ENCODE results near the gene ZNF768. TPM values are rescaled to one million over a fixed set of nuclear protein-coding genes. Genes with fewer than 3 reads are reported as not detected.
A peak's percentile ranks its signal among the peaks of the same experiment; 100 is the strongest.

ZNF768 gene
- total RNA-seq, 1 experiment from 2014 or later = 48.8 TPM

GRCh38 chr16:30533146-30533522 is 6.8 kb upstream of the ZNF768 start:
- Histone ChIP-seq H3K36me3 (ENCODE audit: control insufficient read depth in 1 of 2, insufficient read depth in 2 of 2, low read length in 2 of 2) (no peaks in the 10 kb centered on the region), H4K20me1 (ENCODE audit: insufficient read depth) (no peaks in the 10 kb centered on the region), H3K27me3 (ENCODE audit: insufficient read depth, low read length) (no peaks in the 10 kb centered on the region), H3K9me3 (ENCODE audit: control insufficient read depth in 1 of 2, insufficient read depth in 1 of 2, low read depth in 1 of 2, low read length in 2 of 2) (no peaks in the 10 kb centered on the region), H3K9ac (ENCODE audit: low read length) (no peak overlapping the region), H3K4me1 (ENCODE audit: control insufficient read depth in 1 of 2, insufficient read depth in 2 of 2, low read length in 2 of 2) (peaks cover 6 to 35% of the 10 kb centered on the region in 2 experiments; a peak in 3 of 4 replicates), H2AFZ (ENCODE audit: low read depth, low read length, poor library complexity, severe bottlenecking) (no peak overlapping the region), H3K4me2 (ENCODE audit: low read length) (no peak overlapping the region), H3K9me2 (ENCODE audit: insufficient read depth) (no peaks in the 10 kb centered on the region), H3K27ac (ENCODE audit: low read depth, low read length) (0 out of 2 replicates have a peak overlapping the region, but pooled peaks have one; percentile 31), H3K79me2 (ENCODE audit: insufficient read depth, low read length) (no peaks in the 10 kb centered on the region; the same call in 1 of the 2 replicates), H3K4me3 (replicated peaks in 1 of 2; ENCODE audit: low read depth in 1 of 2, low read length in 2 of 2) (no peak overlapping the region)
- ATAC-seq = no peak
- no peak for TF ChIP-seq SIN3A (IDR thresholded peaks at IDR 0.05; ENCODE audit: low read depth)
- no peak for TF ChIP-seq RAD21 (IDR thresholded peaks at IDR 0.05; ENCODE audit: low read depth)
- TF ChIP-seq ELF1 (IDR thresholded peaks at IDR 0.05; ENCODE audit: borderline replicate concordance, low read depth) = no peak
- TF ChIP-seq SP1 (IDR thresholded peaks at IDR 0.05; ENCODE audit: low read depth) = no peak
- TF ChIP-seq EGR1 (IDR thresholded peaks at IDR 0.05; ENCODE audit: low read depth) = no peak
- no peak for TF ChIP-seq YY1 (IDR thresholded peaks at IDR 0.05; ENCODE audit: extremely low read depth, insufficient replicate concordance, low read depth, low read length)
- TF ChIP-seq EZH2 (IDR thresholded peaks at IDR 0.05) = no peak
- TF ChIP-seq POLR2A (IDR thresholded peaks at IDR 0.05; ENCODE audit: borderline replicate concordance, extremely low read depth, insufficient read depth, insufficient read length) = no peak
- DNase-seq (ENCODE audit: low read depth, low spot score) = no peak
- RAD21 ChIA-PET (ENCODE audit: low non-redundant PET in 1 of 2, low total read pairs in 2 of 2, uncharacterized antibody in 2 of 2, unreplicated experiment in 2 of 2) = no interaction called here
- no TSS peak for BruUV-seq (replicated peaks)
- CTCF ChIA-PET = no interaction called here
- intact Hi-C loops (cut with micrococcal nuclease) = no loop called here
- POLR2A ChIA-PET = no interaction called here

DNA sequence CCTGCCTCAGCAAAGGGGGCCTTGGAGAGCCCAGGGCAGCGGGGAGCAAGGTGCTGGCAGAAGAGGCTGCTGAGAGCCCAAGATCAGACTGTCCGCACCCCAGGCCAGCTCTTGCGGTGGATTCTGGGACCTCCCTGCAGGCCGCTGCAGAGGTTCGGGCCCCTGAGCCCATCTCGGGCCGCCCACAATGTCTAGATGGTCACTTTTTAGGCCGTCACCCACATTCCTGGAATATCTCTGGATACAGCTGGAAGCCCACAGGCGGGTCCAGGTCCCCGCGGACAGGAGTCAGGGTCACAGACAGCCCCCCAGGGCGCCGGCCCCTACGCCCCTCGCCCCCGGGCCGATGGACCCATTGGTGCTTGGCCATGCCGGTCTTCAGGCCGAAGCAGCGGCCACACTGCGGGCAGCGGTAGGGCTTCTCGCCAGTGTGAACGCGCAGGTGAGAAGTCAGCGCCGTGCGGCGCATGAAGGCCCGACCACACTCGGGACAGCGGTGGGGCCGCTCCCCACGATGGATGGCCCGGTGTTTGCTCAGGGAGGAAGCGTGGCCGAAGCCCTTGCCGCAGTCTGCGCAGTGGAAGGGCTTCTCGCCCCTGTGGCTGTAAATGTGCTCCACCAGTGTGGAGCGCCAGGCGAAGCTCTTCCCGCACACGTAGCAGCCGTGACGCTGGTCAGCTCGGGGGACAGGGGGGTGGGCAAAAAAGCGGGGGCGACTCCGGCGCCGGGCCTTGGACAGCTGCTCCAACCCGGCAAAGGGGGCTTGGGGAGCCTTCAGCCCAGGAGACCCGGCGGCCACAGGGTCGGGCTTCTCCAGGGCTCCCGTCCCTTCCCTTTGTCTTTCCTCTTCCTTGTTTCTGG is 6.1 kb upstream of the ZNF768 start:
- no peak for ATAC-seq
- BruUV-seq (replicated peaks) = no TSS peak
- no peak overlapping the region for H3K9ac ChIP-seq (ENCODE audit: low read length)
- no peak overlapping the region for H3K4me3 ChIP-seq (replicated peaks in 1 of 2; ENCODE audit: low read depth in 1 of 2, low read length in 2 of 2)
- no peaks in the 10 kb centered on the region for H4K20me1 ChIP-seq (ENCODE audit: insufficient read depth)
- intact Hi-C loops (cut with micrococcal nuclease) = no loop called here
- no peak overlapping the region for H3K4me2 ChIP-seq (ENCODE audit: low read length)
- no peaks in the 10 kb centered on the region for H3K9me2 ChIP-seq (ENCODE audit: insufficient read depth)
- no peaks in the 10 kb centered on the region for H3K27me3 ChIP-seq (ENCODE audit: insufficient read depth, low read length)
- CTCF ChIA-PET = no interaction called here
- peaks cover 12 to 41% of the 10 kb centered on the region in 2 experiments for H3K4me1 ChIP-seq (ENCODE audit: control insufficient read depth in 1 of 2, insufficient read depth in 2 of 2, low read length in 2 of 2)
- no peaks in the 10 kb centered on the region; the same call in 1 of the 2 replicates for H3K79me2 ChIP-seq (ENCODE audit: insufficient read depth, low read length)
- H3K27ac ChIP-seq (ENCODE audit: low read depth, low read length) = no peak overlapping the region
- POLR2A ChIA-PET = no interaction called here
- no peaks in the 10 kb centered on the region for H3K9me3 ChIP-seq (ENCODE audit: control insufficient read depth in 1 of 2, insufficient read depth in 1 of 2, low read depth in 1 of 2, low read length in 2 of 2)
- H3K36me3 ChIP-seq (ENCODE audit: control insufficient read depth in 1 of 2, insufficient read depth in 2 of 2, low read length in 2 of 2) = no peaks in the 10 kb centered on the region
- no peak overlapping the region for H2AFZ ChIP-seq (ENCODE audit: low read depth, low read length, poor library complexity, severe bottlenecking)
- DNase-seq (ENCODE audit: low read depth, low spot score) = no peak
- RAD21 ChIA-PET (ENCODE audit: low non-redundant PET in 1 of 2, low total read pairs in 2 of 2, uncharacterized antibody in 2 of 2, unreplicated experiment in 2 of 2) = no interaction called here
- no peak for TF ChIP-seq CEBPB (IDR thresholded peaks at IDR 0.05; ENCODE audit: low read depth)
- TF ChIP-seq, protein P1, sequence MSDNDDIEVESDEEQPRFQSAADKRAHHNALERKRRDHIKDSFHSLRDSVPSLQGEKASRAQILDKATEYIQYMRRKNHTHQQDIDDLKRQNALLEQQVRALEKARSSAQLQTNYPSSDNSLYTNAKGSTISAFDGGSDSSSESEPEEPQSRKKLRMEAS (IDR thresholded peaks at IDR 0.05) = no peak
- TF ChIP-seq SRF (IDR thresholded peaks at IDR 0.05; ENCODE audit: low read depth) = no peak
- TF ChIP-seq FOSL1 (IDR thresholded peaks at IDR 0.05; ENCODE audit: low read depth) = no peak
- no peak for TF ChIP-seq EGR1 (IDR thresholded peaks at IDR 0.05; ENCODE audit: low read depth)
- no peak for TF ChIP-seq TCF7L2 (IDR thresholded peaks at IDR 0.05; ENCODE audit: borderline replicate concordance, extremely low read depth, insufficient read depth, insufficient read length)
- TF ChIP-seq CBX3 (IDR thresholded peaks at IDR 0.05; ENCODE audit: low read depth) = no peak
- TF ChIP-seq SP1 (IDR thresholded peaks at IDR 0.05; ENCODE audit: low read depth) = no peak
- no peak for TF ChIP-seq YY1 (IDR thresholded peaks at IDR 0.05; ENCODE audit: extremely low read depth, insufficient replicate concordance, low read depth, low read length)
- TF ChIP-seq POLR2AphosphoS5 (IDR thresholded peaks at IDR 0.05; ENCODE audit: low read depth, low read length) = no peak
- TF ChIP-seq ZFX (IDR thresholded peaks at IDR 0.05) = no peak
- no peak for TF ChIP-seq ZBTB33 (IDR thresholded peaks at IDR 0.05; ENCODE audit: extremely low read depth, insufficient replicate concordance, low read length)
- TF ChIP-seq POLR2A (IDR thresholded peaks at IDR 0.05; ENCODE audit: borderline replicate concordance, extremely low read depth, insufficient read depth, insufficient read length) = no peak
- no peak for TF ChIP-seq ELF1 (IDR thresholded peaks at IDR 0.05; ENCODE audit: borderline replicate concordance, low read depth)
- no peak for TF ChIP-seq EZH2phosphoT487 (IDR thresholded peaks at IDR 0.05; ENCODE audit: borderline replicate concordance)
- no peak for TF ChIP-seq SIN3A (IDR thresholded peaks at IDR 0.05; ENCODE audit: low read depth)
- TF ChIP-seq EZH2 (IDR thresholded peaks at IDR 0.05) = no peak
- TF ChIP-seq ZNF274 (IDR thresholded peaks at IDR 0.05; ENCODE audit: low read depth, low read length) = no peak
